Transverse colon (tissue), 4 donors: ENCODE data around the gene CEP135.

Experiments
- CTCF ChIP-seq, 5 experiments: fragments of 200-600 bp in 3 of 5; fragments of 450-650 bp in 2 of 5; sonication (generic) in 3 of 5; IDR thresholded peaks; 1 replicate in 2 of 5; 2 replicates in 3 of 5; pipeline ENCODE4 v1.5.1; 2016 to 2017; ENCODE audit warnings: antibody characterized with exemption in 5 of 5, inconsistent platforms in 3 of 5, mild to moderate bottlenecking in 2 of 5, moderate library complexity in 1 of 5
- EP300 ChIP-seq: sonication (generic); formaldehyde crosslinking; IDR thresholded peaks from one replicate; pipeline ENCODE4 v1.6.1; 2017; ENCODE audit warnings: antibody characterized with exemption, low read depth
- POLR2A ChIP-seq: fragments of 450-650 bp; IDR thresholded peaks from one replicate; pipeline ENCODE4 v1.6.1; 2016; ENCODE audit warnings: antibody characterized with exemption, mild to moderate bottlenecking, moderate library complexity
- POLR2AphosphoS5 ChIP-seq, 3 donors: sonication (generic); formaldehyde crosslinking; IDR thresholded peaks; one replicate each; pipeline ENCODE4 v1.6.1; 2016; ENCODE audit warnings: antibody characterized with exemption in 3 of 3

DNA sequence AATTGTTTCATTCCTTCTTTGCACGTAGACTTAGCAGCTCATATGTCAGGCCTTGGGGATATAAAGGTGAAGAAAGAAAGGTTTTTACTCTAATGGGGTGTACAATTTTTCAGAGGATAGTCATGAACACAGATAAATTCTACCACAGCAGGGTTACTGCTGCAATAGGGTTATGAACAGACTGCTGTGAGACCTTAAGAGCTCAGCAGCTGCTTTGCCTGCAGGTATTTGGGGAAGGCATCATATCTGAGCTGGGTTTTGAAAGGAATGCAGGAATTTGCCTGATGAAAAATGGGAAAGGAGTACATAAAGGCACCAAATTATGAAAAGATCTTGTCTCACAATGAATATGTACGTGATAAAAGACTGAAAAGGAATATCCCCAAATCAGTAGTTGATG is 128.9 kb downstream of the CEP135 start:
- no peak for TF ChIP-seq POLR2AphosphoS5 (IDR thresholded peaks at IDR 0.05)
- no peak for TF ChIP-seq CTCF (IDR thresholded peaks at IDR 0.05)
- no peak for TF ChIP-seq EP300
- no peak for TF ChIP-seq POLR2A
